ENCODE data around the gene PRTG.
"Not testable (repeated sequence)": the region's sequence is repeated elsewhere in the genome, so short reads cannot be mapped to it uniquely, and the experiment has no call there.

Gene PRTG

GRCh38 chr15:55633731-55634130 is 109.2 kb downstream of the PRTG start:
- no peak for DNase-seq (ENCODE audit: low spot score)

GRCh38 chr15:55632434-55632833 is 110.5 kb downstream of the PRTG start:
- no peak for DNase-seq (ENCODE audit: low spot score)

GRCh38 chr15:55630858-55631257 is 112.1 kb downstream of the PRTG start:
- DNase-seq (ENCODE audit: low spot score) = peak; percentile 8

GRCh38 chr15:55628369-55628730 is 114.6 kb downstream of the PRTG start:
- DNase-seq (ENCODE audit: low spot score) = no peak

DNA sequence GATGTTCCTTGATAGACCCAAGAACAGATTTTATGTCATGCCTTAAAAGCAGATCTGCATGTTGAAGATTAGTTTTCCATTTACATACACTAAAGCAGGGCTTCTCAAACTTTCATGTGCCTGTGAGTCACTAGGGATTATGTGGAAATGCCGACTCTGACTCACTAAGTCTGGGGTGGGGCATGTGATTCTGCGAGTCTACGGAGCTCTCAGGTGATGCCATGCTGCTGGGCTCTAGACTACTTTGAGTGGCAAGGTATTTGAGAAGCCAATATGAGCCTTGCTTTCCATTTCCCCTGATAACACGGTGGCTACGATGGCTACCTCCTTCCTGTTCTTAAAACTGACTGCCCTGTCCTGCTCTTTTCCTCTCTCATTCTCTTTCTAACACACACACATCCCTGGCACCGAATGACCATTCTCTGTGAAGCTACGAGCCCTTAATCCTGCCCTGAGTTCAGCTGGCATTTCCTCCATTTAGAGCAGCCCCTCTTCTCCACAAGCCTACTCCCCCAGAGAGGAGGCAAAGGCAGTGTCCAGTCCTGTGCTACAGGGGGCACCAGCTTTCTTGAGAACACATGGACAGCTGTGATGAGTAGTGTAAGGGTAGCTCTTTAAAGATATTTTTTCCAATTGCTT is 115.1 kb downstream of the PRTG start:
- DNase-seq (ENCODE audit: low spot score) = peak; percentile 67

GRCh38 chr15:55619783-55620182 is 123.2 kb downstream of the PRTG start:
- no peak for DNase-seq (ENCODE audit: low spot score)

- DNase-seq (ENCODE audit: low spot score) = no peak
Measured at GRCh38 chr15:55618387-55618786, 124.6 kb downstream of the PRTG start.

GRCh38 chr15:55615445-55615844 is 127.5 kb downstream of the PRTG start:
- no peak for DNase-seq (ENCODE audit: low spot score)

DNA sequence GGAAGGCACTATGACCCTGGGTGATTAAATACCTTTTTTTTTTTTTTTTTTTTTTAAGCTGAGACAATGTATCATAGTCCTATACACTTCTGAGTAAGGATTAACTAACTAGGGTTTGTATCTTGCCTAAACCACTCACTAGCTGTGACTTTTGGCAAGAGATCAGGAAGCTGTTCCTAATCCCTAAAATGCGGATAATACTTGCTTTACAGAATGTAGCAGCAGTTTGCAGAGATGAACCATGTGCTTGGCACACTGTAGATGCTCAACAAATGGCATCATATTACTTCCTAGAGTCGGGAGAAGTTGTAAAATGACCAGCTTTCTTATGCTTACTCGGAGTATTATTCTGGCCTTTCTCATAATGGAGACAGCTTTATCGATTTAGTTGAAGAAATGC is 129.2 kb downstream of the PRTG start:
- DNase-seq (ENCODE audit: low spot score) = no peak

GRCh38 chr15:55606214-55606613 is 136.7 kb downstream of the PRTG start:
- no peak for DNase-seq (ENCODE audit: low spot score)

DNA sequence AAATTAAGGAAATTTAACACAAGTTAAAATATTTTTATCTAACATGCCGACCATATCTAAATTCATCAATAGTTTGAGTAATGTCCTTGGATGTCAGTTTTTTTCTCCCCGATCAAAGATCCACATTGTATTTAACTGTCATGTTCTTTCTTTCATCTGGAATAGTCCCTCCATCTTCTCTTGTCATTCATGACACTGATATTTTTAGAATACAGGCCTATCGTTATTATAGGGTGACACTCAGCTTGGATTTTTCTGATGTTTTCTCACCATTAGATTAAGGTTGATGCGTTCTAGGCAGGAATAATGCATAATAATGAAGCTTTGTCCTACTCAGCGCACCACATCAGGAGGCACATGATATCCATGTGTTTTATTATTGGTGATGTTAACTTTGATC is 141.6 kb downstream of the PRTG start:
- DNase-seq (ENCODE audit: low spot score) = no peak

DNA sequence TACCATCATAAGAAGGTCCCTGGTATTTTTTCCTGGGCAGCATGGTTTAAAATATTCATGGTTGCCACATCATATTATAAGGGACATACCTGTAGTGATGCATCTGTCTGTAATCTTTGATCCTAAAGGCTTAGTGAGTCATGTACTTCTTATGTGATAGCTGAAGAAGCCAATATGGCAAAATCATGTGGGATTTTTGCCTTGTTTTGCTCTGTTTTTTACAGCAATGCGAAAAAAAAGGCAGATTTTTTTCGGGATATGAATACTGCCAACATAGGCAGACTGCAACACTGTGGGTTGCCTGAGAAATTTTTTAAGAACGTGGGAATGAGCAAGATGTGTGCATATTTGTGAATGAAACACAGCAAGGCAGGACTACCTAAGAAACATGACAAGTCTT is 143.5 kb downstream of the PRTG start:
- no peak for DNase-seq (ENCODE audit: low spot score)

- not testable (repeated sequence) for DNase-seq (ENCODE audit: low spot score)
Measured at GRCh38 chr15:55593019-55593418, 149.9 kb downstream of the PRTG start.

DNA sequence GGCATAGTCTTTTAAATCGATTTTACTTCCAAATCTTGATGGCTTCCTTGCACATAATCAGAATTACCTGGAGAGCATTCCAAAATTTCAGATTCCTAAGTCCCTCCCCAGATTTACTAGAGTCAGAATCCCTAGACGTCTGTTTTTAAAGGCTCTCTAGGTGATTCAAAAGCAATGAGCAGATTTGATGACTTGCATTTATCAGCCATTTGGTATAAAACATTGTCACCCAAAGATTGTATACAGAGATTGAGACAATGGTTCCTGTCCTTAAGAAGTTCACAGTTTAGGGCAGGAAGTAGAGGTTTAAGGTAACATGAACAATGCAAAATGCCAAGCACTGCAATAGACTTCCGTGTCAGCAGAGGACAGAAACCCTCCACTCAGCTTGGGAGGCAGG is 152.2 kb downstream of the PRTG start:
- no peak for DNase-seq (ENCODE audit: low spot score)

GRCh38 chr15:55589287-55589686 is 153.7 kb downstream of the PRTG start:
- DNase-seq (ENCODE audit: low spot score) = no peak

DNA sequence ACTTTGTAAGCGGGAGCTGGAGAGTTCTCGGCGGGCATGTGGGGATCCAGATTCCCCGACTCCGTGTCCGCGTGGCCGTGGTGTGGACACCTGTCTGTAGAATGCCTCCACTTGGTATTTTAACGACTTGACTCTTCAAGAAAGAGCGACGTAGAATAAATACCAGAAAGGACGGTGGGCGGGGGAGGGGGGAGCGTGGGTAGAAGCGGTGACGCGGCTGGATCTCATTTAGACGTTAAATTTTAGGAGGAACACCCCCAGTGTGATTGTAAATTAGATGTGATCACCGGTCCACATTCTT is 154.2 kb downstream of the PRTG start:
- no peak for DNase-seq (ENCODE audit: low spot score)

DNA sequence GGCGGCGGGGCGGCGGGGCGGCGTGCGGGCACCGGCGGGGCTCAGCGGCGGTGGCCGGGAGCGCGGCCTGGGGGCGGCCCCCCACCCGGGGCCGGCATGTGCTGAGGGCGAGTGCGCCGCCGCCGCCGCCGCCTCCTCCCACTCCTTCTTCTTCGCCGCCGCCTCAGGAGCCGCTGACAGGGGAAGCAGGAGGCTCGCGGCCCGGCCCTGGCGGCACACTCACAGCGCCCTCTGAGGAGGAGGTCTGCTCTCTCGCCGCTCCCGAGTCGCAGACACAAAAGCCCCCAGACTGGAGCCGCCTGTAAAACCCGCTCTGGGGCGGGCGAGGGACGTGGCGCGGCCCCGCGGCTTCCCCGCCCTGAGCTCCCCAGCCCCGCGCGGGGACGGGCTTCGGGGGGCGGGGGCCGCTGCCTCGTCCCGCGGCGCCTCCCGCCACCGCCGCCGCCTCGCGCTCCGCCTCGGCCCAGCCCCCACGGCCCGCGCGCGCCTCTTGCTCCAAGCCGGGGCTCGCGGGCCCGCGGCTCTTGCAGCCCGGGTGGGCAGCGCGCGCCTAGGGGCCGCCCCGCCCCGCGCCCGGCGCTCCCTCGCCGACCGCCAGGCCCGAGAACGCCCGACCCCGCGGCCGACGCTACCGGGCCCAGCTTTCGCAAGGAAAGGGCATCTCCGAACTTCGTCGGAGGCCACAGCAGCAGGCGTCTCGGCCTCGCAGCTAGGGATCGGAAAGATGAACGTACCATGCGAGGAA is 154.7 kb downstream of the PRTG start, which contains the start of gene PYGO1:
Gene PYGO1, minus strand, starts transcription at position 276 of the 745 bp plus-strand sequence. CDS start 462 bp downstream, outside the sequence.
- DNase-seq (ENCODE audit: low spot score) = no peak

DNA sequence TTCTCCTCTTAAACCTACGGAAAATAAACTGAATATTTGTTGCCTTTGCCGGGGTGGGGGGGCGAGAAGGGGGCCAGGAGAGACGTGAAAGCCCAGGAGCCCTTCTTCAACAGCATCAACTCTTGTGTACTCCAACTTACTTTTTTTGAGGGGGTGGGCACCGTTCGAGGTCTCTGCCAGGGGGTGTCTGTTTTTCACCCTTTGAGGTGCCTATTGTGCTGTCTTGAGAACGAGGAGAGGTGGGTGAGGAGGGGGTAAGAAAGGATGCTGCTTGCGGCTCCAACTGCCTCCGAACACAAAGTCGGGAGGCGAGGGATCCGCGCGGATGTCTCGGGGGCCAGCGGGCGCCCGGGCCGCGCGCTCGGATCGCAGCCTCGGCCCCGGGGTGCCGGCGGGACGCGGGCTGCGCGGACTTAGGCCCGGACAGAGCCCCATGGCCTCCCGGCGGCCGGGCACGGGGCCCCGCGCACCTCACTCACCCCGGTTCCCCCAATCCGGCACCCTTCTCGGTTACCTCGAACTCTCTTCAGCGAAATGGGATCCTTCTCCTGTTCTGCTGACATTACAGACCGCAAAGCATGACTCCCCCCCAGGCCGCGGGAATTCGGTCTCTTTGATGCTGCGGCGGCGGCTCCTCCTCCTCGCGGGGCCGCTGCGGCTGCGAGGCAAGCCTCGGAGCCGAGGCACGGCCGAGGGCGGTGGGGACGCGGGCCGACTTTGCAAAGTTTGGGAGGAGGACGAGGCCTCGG is 155.5 kb downstream of the PRTG start:
- DNase-seq (ENCODE audit: low spot score) = peak; percentile 8

DNA sequence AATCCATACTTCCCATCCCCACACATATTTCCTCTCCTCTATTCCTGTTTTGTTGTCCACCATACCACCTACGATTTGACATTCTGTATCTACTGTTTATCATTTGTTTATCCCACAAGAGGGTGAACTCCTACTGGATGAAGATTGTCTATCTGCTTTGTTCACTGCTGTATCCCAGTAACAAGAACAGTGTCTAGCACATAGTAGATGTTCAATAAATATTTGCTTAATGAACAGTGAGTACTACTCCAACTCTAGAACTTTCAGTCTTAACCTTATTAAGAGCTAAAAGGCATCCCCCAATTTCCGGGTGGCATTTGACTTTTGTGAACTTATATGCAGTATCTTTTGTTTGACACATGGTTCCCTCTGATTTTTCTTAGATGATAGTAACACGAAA is 156.1 kb downstream of the PRTG start:
- DNase-seq (ENCODE audit: low spot score) = no peak

GRCh38 chr15:55576943-55577342 is 166.0 kb downstream of the PRTG start:
- DNase-seq (ENCODE audit: low spot score) = no peak

- DNase-seq (ENCODE audit: low spot score) = no peak
Measured at GRCh38 chr15:55574096-55574495, 168.9 kb downstream of the PRTG start.

DNA sequence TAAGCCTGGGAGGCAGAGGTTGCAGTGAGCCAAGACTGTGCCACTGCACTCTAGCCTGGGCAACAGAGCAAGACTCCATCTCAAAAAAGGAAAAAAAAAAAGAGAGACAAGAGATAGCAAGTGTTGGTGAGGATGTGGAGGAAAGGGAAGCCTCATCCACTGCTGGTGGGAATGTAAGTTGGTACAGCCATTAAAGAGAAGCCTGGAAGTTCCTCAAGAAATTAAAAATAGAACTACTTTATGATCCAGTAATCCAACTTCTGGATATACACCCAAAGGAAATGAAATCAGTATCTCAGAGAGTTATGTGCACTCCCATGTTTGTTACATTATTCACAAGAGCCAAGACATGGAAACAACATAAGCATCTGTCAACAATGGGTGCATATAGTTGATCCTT is 169.7 kb downstream of the PRTG start:
- no peak for DNase-seq (ENCODE audit: low spot score)
